ENCODE results near the gene C9orf85.

C9orf85 gene

DNA sequence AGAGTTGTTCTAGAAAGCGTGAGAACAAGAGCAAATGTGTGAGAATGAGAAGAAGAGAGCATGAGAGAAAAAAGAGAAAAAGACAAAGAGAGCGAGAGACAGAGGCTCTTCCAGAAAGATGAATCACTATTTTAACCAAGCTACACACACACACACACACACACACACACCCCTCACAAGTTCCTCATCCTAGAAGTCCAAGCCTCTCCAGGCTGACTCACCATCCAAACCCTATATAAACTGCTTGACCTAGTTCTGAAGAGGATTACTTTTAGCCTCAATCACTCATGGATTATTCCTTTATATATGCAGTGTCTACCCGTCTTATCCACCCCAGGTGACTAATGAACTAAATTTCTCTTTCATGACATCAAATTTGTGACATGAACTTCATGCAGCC lies 111.4 kb downstream of the C9orf85 start:
- DNase-seq, result no peak
